ENCODE results near the gene CXCR1.
"Not testable (repeated sequence)": the region's sequence is repeated elsewhere in the genome, so short reads cannot be mapped to it uniquely, and the experiment has no call there.

CXCR1 gene

GRCh38 chr2:218155953-218156479 lies 10.7 kb downstream of the CXCR1 start:
- no peak for DNase-seq

- DNase-seq: no peak
Measured at GRCh38 chr2:218152777-218153176, 14.0 kb downstream of the CXCR1 start.

- no peak for DNase-seq
Measured at GRCh38 chr2:218152172-218152571, 14.6 kb downstream of the CXCR1 start.

DNA sequence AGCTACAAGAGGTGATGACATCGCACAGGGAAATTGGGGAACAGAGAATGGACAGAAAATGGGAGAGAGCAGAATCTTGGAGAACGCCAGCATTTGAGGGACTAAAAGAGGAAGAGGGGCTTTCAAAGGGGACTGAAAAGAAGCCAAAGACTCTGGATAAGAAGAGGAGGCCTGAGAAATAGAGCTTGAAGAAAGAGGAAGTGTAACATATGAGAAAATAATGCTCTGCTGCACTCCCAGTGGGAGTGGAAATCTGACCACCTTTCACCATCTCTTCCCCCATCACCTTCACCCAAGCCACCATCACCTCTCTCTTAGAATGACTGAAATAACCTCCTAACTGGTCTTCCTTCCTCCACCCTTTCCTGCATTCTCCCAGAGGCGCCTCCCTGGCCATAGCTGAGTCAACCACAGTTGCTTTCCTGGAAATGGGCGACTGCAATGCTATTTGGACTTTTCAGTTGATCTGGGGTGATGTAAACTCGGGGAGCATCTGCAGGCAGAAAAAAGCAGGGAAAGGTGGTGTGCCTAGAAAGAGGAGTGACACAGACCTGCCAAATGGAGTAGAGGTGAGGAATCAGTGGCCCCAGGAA lies 16.8 kb downstream of the CXCR1 start:
- no peak for DNase-seq

GRCh38 chr2:218149098-218149497 lies 17.7 kb downstream of the CXCR1 start:
- DNase-seq: no peak

- DNase-seq: no peak
Measured at GRCh38 chr2:218146056-218146455, 20.7 kb downstream of the CXCR1 start.

DNA sequence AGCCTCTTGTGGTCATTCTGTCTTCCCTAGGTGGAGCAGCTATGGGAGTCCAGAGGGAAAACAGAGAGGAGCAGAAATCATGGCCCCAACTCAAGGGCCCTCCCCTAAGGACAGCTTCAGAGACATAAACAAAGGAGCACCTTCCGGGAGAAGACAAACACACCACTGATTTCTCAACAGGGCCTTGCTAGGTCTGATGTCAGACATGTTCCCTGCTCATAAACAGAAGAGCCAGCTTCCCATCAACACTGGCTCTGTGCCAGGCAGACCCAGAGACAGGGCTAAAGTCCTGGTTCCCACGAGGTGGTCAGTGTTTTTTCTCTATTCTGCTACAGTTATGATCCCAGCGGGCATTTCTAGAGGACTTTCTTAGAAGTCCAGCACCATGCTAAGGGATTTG lies 21.6 kb downstream of the CXCR1 start:
- DNase-seq: no peak

GRCh38 chr2:218138047-218138446 lies 28.7 kb downstream of the CXCR1 start:
- no peak for DNase-seq

DNA sequence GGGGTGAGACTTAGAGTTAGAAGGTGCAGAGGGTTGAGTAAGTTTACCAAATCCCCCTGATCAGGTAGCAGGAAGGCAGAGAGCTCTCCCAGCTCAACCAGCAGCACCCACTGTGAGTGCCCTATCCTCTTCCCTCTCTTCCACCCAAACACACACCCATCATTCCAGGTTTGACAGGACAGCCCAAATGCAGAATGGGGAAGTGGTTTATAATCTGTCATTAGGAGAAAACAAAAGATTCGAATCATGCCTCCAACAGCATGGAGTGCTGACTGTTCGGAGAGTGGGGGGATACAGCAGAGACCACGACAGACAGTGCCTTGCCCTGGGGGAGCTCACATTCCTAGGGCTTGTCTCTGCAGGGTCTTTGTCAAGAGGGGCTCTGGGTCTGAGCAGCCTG lies 29.2 kb downstream of the CXCR1 start:
- no peak for DNase-seq

DNA sequence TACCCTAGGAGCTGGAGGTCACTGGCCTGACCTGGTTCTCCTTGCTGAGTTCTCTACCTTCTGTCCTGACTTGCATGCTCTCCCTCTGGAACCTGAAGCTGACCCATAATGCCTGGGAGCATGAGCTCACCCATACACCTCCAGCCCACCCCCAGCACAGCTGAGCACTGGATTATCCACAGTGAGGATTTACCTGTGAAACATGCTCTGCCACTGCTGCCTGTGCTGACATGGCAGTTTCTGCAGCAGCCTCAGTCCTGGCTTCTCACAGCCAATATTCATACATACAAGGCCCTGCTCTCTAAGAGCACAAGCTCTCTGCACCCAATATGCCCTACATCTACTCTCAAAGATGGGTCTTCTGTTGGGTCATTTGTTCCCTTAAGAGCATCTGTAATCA lies 35.9 kb downstream of the CXCR1 start:
- no peak for DNase-seq

- no peak for DNase-seq
Measured at GRCh38 chr2:218130377-218130776, 36.4 kb downstream of the CXCR1 start.

DNA sequence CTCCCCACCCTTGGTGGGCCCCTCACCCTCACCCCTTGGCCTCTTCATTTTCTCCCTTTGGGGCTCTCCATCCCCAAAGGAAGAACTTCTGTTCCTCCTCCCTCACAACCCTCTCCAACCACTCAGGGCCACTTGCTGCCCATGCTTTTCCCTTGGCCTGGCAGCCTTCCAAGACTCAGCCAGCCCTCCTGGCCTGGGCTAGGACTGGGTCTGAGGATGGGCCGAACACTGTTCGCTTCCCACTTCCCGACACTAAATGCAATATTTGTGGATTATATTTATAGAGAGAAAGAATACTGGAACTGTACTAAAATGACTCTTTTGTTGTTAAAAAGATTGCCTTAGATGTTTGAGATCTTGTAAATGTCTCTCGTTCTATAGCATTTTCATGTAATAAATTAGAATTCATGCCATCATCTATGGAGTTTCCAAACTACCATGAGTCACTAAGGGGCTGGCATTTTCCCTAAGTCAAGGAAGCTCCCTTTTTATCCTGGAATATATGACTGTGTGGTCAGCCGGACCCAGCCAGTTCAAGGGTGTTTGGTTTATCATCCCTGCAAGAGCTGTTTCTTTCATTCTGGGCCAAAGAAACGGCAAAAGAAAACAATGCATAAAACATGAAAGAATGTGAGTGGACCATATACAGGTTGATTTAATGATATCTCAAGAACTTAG lies 37.2 kb downstream of the CXCR1 start:
- no peak for DNase-seq

DNA sequence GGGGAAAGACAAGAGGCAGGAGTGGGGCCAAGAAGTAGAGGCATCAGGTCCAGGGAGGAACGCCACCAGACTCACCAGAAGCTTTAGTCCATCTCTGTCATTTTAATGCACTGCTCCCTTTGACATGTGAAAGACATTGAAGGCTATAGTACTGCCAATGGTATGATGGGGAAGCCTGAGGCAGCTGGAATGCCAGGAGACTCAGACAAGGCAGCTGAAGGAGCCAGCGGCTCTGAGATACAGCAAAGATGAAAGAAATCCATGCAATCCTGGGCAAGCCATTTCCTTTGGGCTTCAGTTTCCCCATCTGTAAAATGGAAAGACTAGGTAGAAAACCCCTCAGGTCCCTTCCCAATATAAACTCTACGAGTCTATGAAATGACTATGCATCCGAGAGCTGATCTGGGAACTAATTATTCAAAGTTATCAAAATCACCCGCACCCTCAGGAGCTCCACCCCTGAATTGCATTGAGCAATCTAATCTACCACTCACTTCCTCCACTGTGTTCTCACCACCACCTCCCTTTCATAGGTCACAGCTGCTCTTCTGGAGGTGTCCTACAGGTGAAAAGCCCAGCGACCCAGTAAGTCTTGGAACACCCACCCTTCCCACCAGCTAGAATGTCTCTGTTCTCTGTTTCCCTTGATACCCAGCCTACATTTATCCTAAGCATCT lies 37.8 kb downstream of the CXCR1 start:
- DNase-seq: no peak

DNA sequence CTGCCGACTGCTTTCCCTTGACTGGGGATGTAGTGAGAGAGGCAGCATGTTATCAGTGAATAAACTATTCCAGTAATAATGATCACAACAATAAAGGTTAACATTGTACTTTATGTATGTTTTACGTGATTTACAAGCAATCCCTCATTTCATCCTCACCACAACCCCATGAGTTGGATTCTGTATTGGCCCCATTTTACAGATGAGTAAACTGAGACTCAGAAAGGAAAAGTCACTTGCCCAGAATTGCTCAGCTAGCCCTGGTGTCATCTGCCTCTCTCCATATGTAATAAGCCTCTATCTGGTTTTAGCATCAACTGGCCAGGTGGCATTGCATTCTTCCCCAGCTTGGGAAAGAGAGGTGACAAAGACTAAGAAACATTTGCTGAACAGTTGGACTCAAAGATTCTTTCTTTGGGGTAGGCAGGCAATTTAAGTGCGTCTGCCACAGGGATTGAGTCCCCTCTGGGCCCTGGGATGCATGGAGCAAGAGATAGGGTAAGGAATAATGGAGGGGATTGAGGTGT lies 38.8 kb downstream of the CXCR1 start:
- DNase-seq: no peak

- DNase-seq: no peak
Measured at GRCh38 chr2:218125626-218126080, 41.1 kb downstream of the CXCR1 start, which contains the start of gene CXCR2. Gene CXCR2 (plus strand): TSS chr2:218126028. CDS start chr2:218134802, 8,774 bp downstream.

DNA sequence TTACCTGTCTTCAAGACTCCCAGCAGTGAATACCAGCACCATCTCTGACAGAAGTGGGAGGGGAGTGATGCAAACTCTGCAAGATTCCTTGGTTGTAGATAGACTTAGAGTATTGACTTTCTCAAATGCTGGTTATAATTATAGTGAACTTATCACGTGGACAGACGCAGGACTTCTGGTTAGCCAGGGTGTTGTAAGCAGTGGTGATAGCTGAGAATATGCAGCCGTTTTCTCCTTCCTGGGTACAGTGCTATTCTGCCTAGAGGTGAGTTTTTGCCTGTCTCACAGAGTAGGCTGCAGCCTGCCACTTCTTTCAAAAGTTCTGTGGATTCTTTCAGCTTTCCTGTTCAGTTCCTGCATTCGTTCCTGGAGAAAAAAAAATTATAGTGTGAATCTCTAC lies 41.7 kb downstream of the CXCR1 start:
- no peak for DNase-seq

GRCh38 chr2:218123986-218124385 lies 42.8 kb downstream of the CXCR1 start:
- DNase-seq: no peak

DNA sequence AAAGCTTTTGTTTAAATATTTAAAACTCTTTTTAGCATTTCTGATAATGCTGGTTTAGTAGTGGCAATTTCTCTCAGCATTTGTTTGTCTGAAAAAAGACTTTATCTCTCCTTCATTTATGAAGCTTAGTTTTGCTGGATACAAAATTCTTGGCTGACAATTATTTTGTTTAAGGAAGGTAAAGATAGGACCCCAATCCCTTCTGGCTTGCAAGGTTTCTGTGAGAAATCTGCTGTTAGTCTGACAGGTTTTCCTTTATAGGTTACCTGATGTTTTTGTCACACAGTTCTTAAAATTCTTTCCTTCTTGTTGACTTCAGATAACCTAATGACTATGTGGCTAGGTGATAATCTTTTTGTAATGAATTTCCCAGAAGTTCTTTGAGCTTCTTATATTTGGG lies 44.5 kb downstream of the CXCR1 start:
- DNase-seq: not testable (repeated sequence)

- not testable (repeated sequence) for DNase-seq
Measured at GRCh38 chr2:218121789-218122188, 45.0 kb downstream of the CXCR1 start.

All from stimulated activated CD4-positive, alpha-beta T cell treated with anti-CD3 and anti-CD28 coated beads, Interleukin-2, amount 100 ng/mL, for 48 hours (primary cell).